SU-DHL-6 (cell line): Measurements from ENCODE around the gene BLMH.

Experiments used
- EZH2phosphoT487 ChIP-seq: fragments of 200-600 bp; sonication (generic), shearing (Covaris generic); conservative IDR thresholded peaks from 2 replicates; pipeline ENCODE4 v1.6.1; 2018; ENCODE audit warnings: mild to moderate bottlenecking, antibody characterized with exemption, low read length, moderate library complexity, mixed read lengths
- TF ChIP-seq, protein P1 (sequence below): fragments of 200-600 bp; sonication (generic); IDR thresholded peaks from one replicate; pipeline ENCODE4 v1.5.1; 2017; ENCODE audit warnings: antibody characterized with exemption, mild to moderate bottlenecking, low read length, moderate library complexity; ENCODE audit not compliant: insufficient read depth, poor library complexity, severe bottlenecking

GRCh38 chr17:30232015-30232823, 59.5 kb downstream of the BLMH start:
- TF ChIP-seq, protein P1, sequence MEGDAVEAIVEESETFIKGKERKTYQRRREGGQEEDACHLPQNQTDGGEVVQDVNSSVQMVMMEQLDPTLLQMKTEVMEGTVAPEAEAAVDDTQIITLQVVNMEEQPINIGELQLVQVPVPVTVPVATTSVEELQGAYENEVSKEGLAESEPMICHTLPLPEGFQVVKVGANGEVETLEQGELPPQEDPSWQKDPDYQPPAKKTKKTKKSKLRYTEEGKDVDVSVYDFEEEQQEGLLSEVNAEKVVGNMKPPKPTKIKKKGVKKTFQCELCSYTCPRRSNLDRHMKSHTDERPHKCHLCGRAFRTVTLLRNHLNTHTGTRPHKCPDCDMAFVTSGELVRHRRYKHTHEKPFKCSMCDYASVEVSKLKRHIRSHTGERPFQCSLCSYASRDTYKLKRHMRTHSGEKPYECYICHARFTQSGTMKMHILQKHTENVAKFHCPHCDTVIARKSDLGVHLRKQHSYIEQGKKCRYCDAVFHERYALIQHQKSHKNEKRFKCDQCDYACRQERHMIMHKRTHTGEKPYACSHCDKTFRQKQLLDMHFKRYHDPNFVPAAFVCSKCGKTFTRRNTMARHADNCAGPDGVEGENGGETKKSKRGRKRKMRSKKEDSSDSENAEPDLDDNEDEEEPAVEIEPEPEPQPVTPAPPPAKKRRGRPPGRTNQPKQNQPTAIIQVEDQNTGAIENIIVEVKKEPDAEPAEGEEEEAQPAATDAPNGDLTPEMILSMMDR, result no peak
- TF ChIP-seq EZH2phosphoT487, result no peak
